HepG2 (cell line): ENCODE results near the gene TNFRSF9. TPM values are rescaled to one million over a fixed set of nuclear protein-coding genes. Genes with fewer than 3 reads are reported as not detected.

Source experiments
- HNF4A ChIP-seq: sonication (generic); formaldehyde crosslinking; IDR thresholded peaks from 2 replicates; pipeline ENCODE4 v1.4.0; 2020; ENCODE audit warnings: missing genetic modification reagents
- MEIS2 ChIP-seq: sonication (generic); formaldehyde crosslinking; IDR thresholded peaks from 2 replicates; pipeline ENCODE4 v1.9.0; 2021; ENCODE audit warnings: mild to moderate bottlenecking, missing genetic modification reagents
- NR2F1 ChIP-seq, 2 experiments: fragments of 450-650 bp in 1 of 2; formaldehyde crosslinking in 1 of 2; IDR thresholded peaks; 2 replicates each; pipeline versions ENCODE4 v1.5.0 to v1.6.1; 2016 to 2020; ENCODE audit warnings: mild to moderate bottlenecking in 1 of 2, missing compliant biosample characterization in 1 of 2, missing genetic modification reagents in 1 of 2, moderate library complexity in 1 of 2
- SALL2 ChIP-seq: sonication (generic); formaldehyde crosslinking; IDR thresholded peaks from 2 replicates; pipeline ENCODE4 v1.8.1; 2023; ENCODE audit warnings: mild to moderate bottlenecking, missing genetic modification reagents, inconsistent platforms
- ZBTB7A ChIP-seq: sonication (generic); formaldehyde crosslinking; IDR thresholded peaks from 2 replicates; pipeline ENCODE4 v1.8.0; 2022; ENCODE audit warnings: mild to moderate bottlenecking, missing genetic modification reagents
- ZNF563 ChIP-seq: sonication (generic); formaldehyde crosslinking; IDR thresholded peaks from 2 replicates; pipeline ENCODE4 v1.8.0; 2022; ENCODE audit warnings: mild to moderate bottlenecking, moderate library complexity, missing genetic modification reagents
- ZNF766 ChIP-seq: sonication (generic); formaldehyde crosslinking; IDR thresholded peaks from 2 replicates; pipeline ENCODE4 v1.5.0; 2020; ENCODE audit warnings: missing genetic modification reagents, borderline replicate concordance
- ZNF790 ChIP-seq: sonication (generic); formaldehyde crosslinking; IDR thresholded peaks from 2 replicates; pipeline ENCODE4 v1.8.0; 2022; ENCODE audit warnings: missing genetic modification reagents, mild to moderate bottlenecking, borderline replicate concordance
- polyA plus RNA-seq, 8 experiments: library from polyadenylated mRNA; depleted of rRNA in 3 of 8; stranded (reverse) in 7 of 8; unstranded in 1 of 8; fragments of >200 nt; fragmentation: Illumina TruSeq in 4 of 8; extraction: Trizol in 4 of 8; gene quantifications; 2 replicates each; pipeline versions ENCODE4 v1.2.1 to v1.2.3, GENCODE V29; 2011 to 2016; ENCODE audit warnings: low read depth in 4 of 8, missing spikeins in 1 of 8, mixed read lengths in 1 of 8; ENCODE audit not compliant: insufficient read depth in 1 of 8
- total RNA-seq, 5 experiments: library from RNA; depleted of rRNA; stranded (reverse); fragments of >200 nt; fragmentation: Illumina TruSeq; extraction: Trizol; gene quantifications; 2 replicates each; pipeline ENCODE4 v1.2.3, GENCODE V29; 2016; ENCODE audit warnings: low read depth in 1 of 5
- TF ChIP-seq, protein P1 (sequence below): IDR thresholded peaks from 2 replicates; pipeline ENCODE4 v1.6.1; 2016; ENCODE audit warnings: missing genetic modification reagents, missing compliant biosample characterization
- TF ChIP-seq, protein P2 (sequence below): sonication (generic); formaldehyde crosslinking; IDR thresholded peaks from 2 replicates; pipeline ENCODE4 v1.4.0; 2020; ENCODE audit warnings: low read depth, missing genetic modification reagents
- TF ChIP-seq, protein P3 (sequence below): sonication (generic); formaldehyde crosslinking; IDR thresholded peaks from 2 replicates; pipeline ENCODE4 v1.8.1; 2022; ENCODE audit warnings: mild to moderate bottlenecking, missing genetic modification reagents
- TF ChIP-seq, protein P4 (sequence below): sonication (generic); formaldehyde crosslinking; IDR thresholded peaks from 2 replicates; pipeline ENCODE4 v1.4.0; 2020; ENCODE audit warnings: missing genetic modification reagents, low read depth, mild to moderate bottlenecking, borderline replicate concordance
- TF ChIP-seq, protein P5 (sequence below): sonication (generic); formaldehyde crosslinking; IDR thresholded peaks from 2 replicates; pipeline ENCODE4 v1.5.0; 2020; ENCODE audit warnings: mild to moderate bottlenecking, missing genetic modification reagents
- TF ChIP-seq, protein P6 (sequence below): sonication (generic); formaldehyde crosslinking; IDR thresholded peaks from 2 replicates; pipeline ENCODE4 v1.4.0; 2020; ENCODE audit warnings: missing genetic modification reagents, borderline replicate concordance
- TF ChIP-seq, protein P7 (sequence below): conservative IDR thresholded peaks from 2 replicates; pipeline ENCODE4 v1.6.1; 2018; ENCODE audit warnings: missing genetic modification reagents

The TNFRSF9 gene
- total and polyA plus RNA-seq, 2 of the 13 experiments (the other 11 are each of a cell fraction or from before 2014, with no cell fraction given), result 0.07 TPM; not detected in 1

DNA sequence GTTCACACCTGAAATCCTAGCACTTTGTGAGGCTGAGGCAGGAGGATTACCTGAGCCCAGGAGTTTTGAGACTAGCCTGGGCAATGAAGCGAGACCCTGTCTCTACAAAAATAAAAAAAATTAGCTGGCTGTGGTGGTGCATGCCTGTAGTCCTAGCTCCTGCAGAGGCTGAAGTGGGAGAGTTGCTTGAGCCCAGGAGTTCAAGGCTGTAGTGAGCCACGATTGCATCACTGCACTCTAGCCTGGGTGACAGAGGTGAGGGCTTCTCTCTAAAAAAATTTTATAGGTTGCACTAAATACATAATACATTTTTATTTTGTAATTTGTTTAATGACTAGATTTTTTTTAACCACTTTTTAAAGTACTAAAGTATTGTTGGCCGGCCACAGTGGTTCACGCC is 27.0 kb upstream of the TNFRSF9 start (continued):
- TF ChIP-seq, protein P1, sequence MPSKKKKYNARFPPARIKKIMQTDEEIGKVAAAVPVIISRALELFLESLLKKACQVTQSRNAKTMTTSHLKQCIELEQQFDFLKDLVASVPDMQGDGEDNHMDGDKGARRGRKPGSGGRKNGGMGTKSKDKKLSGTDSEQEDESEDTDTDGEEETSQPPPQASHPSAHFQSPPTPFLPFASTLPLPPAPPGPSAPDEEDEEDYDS (CRISPR knock-in tag), result no peak
- TF ChIP-seq SALL2 (CRISPR knock-in tag) (no peak), ZBTB7A (CRISPR knock-in tag) (no peak), ZNF766 (CRISPR knock-in tag) (0 out of 2 replicates have a peak, but pooled peaks have one; percentile 41), HNF4A (peak; percentile 54), ZNF790 (CRISPR knock-in tag) (no peak), NR2F1 (CRISPR knock-in tag; IDR thresholded peaks at IDR 0.05) (no peak), ZNF563 (no peak), MEIS2 (0 out of 2 replicates have a peak, but pooled peaks have one; percentile 28)
- TF ChIP-seq, protein P2, sequence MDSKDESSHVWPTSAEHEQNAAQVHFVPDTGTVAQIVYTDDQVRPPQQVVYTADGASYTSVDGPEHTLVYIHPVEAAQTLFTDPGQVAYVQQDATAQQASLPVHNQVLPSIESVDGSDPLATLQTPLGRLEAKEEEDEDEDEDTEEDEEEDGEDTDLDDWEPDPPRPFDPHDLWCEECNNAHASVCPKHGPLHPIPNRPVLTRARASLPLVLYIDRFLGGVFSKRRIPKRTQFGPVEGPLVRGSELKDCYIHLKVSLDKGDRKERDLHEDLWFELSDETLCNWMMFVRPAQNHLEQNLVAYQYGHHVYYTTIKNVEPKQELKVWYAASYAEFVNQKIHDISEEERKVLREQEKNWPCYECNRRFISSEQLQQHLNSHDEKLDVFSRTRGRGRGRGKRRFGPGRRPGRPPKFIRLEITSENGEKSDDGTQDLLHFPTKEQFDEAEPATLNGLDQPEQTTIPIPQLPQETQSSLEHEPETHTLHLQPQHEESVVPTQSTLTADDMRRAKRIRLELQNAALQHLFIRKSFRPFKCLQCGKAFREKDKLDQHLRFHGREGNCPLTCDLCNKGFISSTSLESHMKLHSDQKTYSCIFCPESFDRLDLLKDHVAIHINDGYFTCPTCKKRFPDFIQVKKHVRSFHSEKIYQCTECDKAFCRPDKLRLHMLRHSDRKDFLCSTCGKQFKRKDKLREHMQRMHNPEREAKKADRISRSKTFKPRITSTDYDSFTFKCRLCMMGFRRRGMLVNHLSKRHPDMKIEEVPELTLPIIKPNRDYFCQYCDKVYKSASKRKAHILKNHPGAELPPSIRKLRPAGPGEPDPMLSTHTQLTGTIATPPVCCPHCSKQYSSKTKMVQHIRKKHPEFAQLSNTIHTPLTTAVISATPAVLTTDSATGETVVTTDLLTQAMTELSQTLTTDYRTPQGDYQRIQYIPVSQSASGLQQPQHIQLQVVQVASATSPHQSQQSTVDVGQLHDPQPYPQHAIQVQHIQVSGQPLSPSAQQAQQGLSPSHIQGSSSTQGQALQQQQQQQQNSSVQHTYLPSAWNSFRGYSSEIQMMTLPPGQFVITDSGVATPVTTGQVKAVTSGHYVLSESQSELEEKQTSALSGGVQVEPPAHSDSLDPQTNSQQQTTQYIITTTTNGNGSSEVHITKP (CRISPR knock-in tag), result no peak
- TF ChIP-seq, protein P3, sequence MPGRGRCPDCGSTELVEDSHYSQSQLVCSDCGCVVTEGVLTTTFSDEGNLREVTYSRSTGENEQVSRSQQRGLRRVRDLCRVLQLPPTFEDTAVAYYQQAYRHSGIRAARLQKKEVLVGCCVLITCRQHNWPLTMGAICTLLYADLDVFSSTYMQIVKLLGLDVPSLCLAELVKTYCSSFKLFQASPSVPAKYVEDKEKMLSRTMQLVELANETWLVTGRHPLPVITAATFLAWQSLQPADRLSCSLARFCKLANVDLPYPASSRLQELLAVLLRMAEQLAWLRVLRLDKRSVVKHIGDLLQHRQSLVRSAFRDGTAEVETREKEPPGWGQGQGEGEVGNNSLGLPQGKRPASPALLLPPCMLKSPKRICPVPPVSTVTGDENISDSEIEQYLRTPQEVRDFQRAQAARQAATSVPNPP (CRISPR knock-in tag), result no peak
- TF ChIP-seq, protein P4, sequence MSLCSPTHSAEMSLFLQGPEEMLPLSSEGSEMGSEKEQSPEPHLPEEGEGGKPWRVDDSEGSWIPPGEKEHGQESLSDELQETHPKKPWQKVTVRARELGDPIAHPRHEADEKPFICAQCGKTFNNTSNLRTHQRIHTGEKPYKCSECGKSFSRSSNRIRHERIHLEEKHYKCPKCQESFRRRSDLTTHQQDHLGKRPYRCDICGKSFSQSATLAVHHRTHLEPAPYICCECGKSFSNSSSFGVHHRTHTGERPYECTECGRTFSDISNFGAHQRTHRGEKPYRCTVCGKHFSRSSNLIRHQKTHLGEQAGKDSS (CRISPR knock-in tag), result no peak
- TF ChIP-seq, protein P5, sequence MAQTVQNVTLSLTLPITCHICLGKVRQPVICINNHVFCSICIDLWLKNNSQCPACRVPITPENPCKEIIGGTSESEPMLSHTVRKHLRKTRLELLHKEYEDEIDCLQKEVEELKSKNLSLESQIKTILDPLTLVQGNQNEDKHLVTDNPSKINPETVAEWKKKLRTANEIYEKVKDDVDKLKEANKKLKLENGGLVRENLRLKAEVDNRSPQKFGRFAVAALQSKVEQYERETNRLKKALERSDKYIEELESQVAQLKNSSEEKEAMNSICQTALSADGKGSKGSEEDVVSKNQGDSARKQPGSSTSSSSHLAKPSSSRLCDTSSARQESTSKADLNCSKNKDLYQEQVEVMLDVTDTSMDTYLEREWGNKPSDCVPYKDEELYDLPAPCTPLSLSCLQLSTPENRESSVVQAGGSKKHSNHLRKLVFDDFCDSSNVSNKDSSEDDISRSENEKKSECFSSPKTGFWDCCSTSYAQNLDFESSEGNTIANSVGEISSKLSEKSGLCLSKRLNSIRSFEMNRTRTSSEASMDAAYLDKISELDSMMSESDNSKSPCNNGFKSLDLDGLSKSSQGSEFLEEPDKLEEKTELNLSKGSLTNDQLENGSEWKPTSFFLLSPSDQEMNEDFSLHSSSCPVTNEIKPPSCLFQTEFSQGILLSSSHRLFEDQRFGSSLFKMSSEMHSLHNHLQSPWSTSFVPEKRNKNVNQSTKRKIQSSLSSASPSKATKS, result no peak
- TF ChIP-seq, protein P6, sequence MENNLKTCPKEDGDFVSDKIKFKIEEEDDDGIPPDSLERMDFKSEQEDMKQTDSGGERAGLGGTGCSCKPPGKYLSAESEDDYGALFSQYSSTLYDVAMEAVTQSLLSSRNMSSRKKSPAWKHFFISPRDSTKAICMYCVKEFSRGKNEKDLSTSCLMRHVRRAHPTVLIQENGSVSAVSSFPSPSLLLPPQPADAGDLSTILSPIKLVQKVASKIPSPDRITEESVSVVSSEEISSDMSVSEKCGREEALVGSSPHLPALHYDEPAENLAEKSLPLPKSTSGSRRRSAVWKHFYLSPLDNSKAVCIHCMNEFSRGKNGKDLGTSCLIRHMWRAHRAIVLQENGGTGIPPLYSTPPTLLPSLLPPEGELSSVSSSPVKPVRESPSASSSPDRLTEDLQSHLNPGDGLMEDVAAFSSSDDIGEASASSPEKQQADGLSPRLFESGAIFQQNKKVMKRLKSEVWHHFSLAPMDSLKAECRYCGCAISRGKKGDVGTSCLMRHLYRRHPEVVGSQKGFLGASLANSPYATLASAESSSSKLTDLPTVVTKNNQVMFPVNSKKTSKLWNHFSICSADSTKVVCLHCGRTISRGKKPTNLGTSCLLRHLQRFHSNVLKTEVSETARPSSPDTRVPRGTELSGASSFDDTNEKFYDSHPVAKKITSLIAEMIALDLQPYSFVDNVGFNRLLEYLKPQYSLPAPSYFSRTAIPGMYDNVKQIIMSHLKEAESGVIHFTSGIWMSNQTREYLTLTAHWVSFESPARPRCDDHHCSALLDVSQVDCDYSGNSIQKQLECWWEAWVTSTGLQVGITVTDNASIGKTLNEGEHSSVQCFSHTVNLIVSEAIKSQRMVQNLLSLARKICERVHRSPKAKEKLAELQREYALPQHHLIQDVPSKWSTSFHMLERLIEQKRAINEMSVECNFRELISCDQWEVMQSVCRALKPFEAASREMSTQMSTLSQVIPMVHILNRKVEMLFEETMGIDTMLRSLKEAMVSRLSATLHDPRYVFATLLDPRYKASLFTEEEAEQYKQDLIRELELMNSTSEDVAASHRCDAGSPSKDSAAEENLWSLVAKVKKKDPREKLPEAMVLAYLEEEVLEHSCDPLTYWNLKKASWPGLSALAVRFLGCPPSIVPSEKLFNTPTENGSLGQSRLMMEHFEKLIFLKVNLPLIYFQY (CRISPR knock-in tag), result no peak
- TF ChIP-seq, protein P7, sequence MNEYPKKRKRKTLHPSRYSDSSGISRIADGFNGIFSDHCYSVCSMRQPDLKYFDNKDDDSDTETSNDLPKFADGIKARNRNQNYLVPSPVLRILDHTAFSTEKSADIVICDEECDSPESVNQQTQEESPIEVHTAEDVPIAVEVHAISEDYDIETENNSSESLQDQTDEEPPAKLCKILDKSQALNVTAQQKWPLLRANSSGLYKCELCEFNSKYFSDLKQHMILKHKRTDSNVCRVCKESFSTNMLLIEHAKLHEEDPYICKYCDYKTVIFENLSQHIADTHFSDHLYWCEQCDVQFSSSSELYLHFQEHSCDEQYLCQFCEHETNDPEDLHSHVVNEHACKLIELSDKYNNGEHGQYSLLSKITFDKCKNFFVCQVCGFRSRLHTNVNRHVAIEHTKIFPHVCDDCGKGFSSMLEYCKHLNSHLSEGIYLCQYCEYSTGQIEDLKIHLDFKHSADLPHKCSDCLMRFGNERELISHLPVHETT (CRISPR knock-in tag), result no peak
